Measurements from ENCODE around the gene AHNAK2. TPM values are rescaled to one million over a fixed set of nuclear protein-coding genes. Genes with fewer than 3 reads are reported as not detected.
A peak's percentile ranks its signal among the peaks of the same experiment; 100 is the strongest.

Gene AHNAK2
- total and polyA plus RNA-seq, 4 donors = 36.1 to 102 (median 37.9) TPM

DNA sequence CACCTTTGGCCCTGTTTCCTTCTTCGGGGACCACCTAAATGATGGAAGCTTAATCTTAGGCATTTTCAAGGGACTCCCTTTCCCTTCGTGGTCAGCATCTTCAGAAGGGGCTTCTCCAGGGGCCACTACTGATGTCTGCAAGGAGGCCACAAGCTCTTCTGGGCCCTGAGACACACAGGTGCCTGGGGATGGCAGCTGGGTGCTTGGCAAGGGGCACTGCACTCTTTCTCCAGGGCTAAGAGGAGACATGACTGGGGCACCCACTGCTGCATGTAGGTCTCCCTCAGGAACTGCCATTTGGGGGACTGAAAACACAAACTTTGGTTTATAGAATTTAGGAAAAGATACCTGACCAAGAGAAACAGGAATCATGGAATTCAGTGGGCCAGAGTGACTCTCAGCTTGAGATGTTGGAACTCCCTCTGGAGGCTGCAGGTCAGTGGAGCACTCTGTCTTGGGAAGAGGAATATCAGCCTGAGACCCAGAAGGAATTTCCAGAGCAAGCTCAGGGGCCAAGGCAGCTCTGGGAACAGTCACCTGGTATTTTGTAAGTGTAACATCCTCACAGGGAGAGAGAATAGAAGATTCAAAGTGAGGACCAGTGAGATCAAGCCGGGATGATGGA is 37.5 kb downstream of the AHNAK2 start:
- no peaks in the 10 kb centered on the region for H3K27me3 ChIP-seq (ENCODE audit: control insufficient read depth, insufficient read depth, low read length)
- H3K9me3 ChIP-seq (ENCODE audit: control insufficient read depth, insufficient read depth, low read length) = no peaks in the 10 kb centered on the region
- 78% methylated on average over 3 of the region's 3 CpGs for WGBS (ENCODE audit: insufficient coverage)
- no peak overlapping the region for H3K27ac ChIP-seq (ENCODE audit: low read depth, low read length)
- H3K36me3 ChIP-seq (ENCODE audit: control insufficient read depth, insufficient read depth, low read length) = peaks cover 26% of the 10 kb centered on the region
- H3K4me3 ChIP-seq (ENCODE audit: low read depth, low read length) = no peak overlapping the region
- peaks cover 6% of the 10 kb centered on the region for H3K4me1 ChIP-seq (ENCODE audit: control insufficient read depth, insufficient read depth, low read length)
- no peak for DNase-seq (ENCODE audit: low read depth in 4 of 6, low spot score in 6 of 6)

GRCh38 chr14:104939666-104940410 is 38.3 kb downstream of the AHNAK2 start:
- WGBS (ENCODE audit: insufficient coverage) = 44% methylated on average over 9 of the region's 11 CpGs
- Histone ChIP-seq H3K27me3 (ENCODE audit: control insufficient read depth, insufficient read depth, low read length) (no peaks in the 10 kb centered on the region), H3K9me3 (ENCODE audit: control insufficient read depth, insufficient read depth, low read length) (no peaks in the 10 kb centered on the region), H3K4me1 (ENCODE audit: control insufficient read depth, insufficient read depth, low read length) (peaks cover 7% of the 10 kb centered on the region), H3K4me3 (ENCODE audit: low read depth, low read length) (no peak overlapping the region), H3K27ac (ENCODE audit: low read depth, low read length) (no peak overlapping the region), H3K36me3 (ENCODE audit: control insufficient read depth, insufficient read depth, low read length) (peaks cover 22% of the 10 kb centered on the region)
- no peak for DNase-seq (ENCODE audit: low read depth in 4 of 6, low spot score in 6 of 6)

DNA sequence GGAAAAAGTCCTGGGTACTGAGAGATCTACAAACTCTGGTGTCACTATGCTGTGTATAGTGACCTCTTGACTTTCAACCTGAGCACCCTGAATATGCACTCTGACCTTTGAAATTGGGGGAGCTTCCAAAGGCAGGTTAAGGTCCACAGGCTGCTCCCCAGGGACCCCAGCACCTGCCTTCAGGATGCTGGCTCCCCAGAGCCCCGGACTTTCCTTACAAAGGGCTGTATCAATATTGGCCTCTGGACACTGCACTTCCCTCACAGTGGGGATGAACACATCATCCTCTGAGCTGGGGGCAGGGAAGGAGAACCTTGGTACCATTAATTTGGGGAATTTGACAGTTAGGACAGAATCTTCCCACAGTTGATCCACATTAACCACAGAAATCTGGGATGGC is 39.2 kb downstream of the AHNAK2 start:
- H3K4me1 ChIP-seq (ENCODE audit: control insufficient read depth, insufficient read depth, low read length) = peaks cover 12% of the 10 kb centered on the region
- H3K27ac ChIP-seq (ENCODE audit: low read depth, low read length) = no peak overlapping the region
- H3K9me3 ChIP-seq (ENCODE audit: control insufficient read depth, insufficient read depth, low read length) = no peaks in the 10 kb centered on the region
- DNase-seq (ENCODE audit: low read depth in 4 of 6, low spot score in 6 of 6) = no peak
- H3K36me3 ChIP-seq (ENCODE audit: control insufficient read depth, insufficient read depth, low read length) = peaks cover 21% of the 10 kb centered on the region
- no CpG with 5 or more reads among the region's 1 CpG for WGBS (ENCODE audit: insufficient coverage)
- H3K4me3 ChIP-seq (ENCODE audit: low read depth, low read length) = no peak overlapping the region
- no peaks in the 10 kb centered on the region for H3K27me3 ChIP-seq (ENCODE audit: control insufficient read depth, insufficient read depth, low read length)

- Histone ChIP-seq H3K27ac (ENCODE audit: low read depth, low read length) (no peak overlapping the region), H3K9me3 (ENCODE audit: control insufficient read depth, insufficient read depth, low read length) (no peaks in the 10 kb centered on the region), H3K4me1 (ENCODE audit: control insufficient read depth, insufficient read depth, low read length) (peaks cover 12% of the 10 kb centered on the region), H3K4me3 (ENCODE audit: low read depth, low read length) (no peak overlapping the region), H3K36me3 (ENCODE audit: control insufficient read depth, insufficient read depth, low read length) (peaks cover 19% of the 10 kb centered on the region), H3K27me3 (ENCODE audit: control insufficient read depth, insufficient read depth, low read length) (no peaks in the 10 kb centered on the region)
- WGBS (ENCODE audit: insufficient coverage) = 93% methylated on average over 2 of the region's 2 CpGs
- DNase-seq (ENCODE audit: low read depth in 4 of 6, low spot score in 6 of 6) = no peak
These were observed 39.7 kb downstream of the AHNAK2 start for GRCh38 chr14:104938436-104938835.

GRCh38 chr14:104937694-104938365 is 40.3 kb downstream of the AHNAK2 start:
- 51% methylated on average over 4 of the region's 11 CpGs for WGBS (ENCODE audit: insufficient coverage)
- Histone ChIP-seq H3K4me1 (ENCODE audit: control insufficient read depth, insufficient read depth, low read length) (peaks cover 15% of the 10 kb centered on the region), H3K27me3 (ENCODE audit: control insufficient read depth, insufficient read depth, low read length) (peaks cover 3% of the 10 kb centered on the region), H3K27ac (ENCODE audit: low read depth, low read length) (no peak overlapping the region), H3K4me3 (ENCODE audit: low read depth, low read length) (no peak overlapping the region), H3K9me3 (ENCODE audit: control insufficient read depth, insufficient read depth, low read length) (no peaks in the 10 kb centered on the region), H3K36me3 (ENCODE audit: control insufficient read depth, insufficient read depth, low read length) (peaks cover 18% of the 10 kb centered on the region)
- no peak for DNase-seq (ENCODE audit: low read depth in 4 of 6, low spot score in 6 of 6)

GRCh38 chr14:104937161-104937560 is 41.0 kb downstream of the AHNAK2 start:
- Histone ChIP-seq H3K36me3 (ENCODE audit: control insufficient read depth, insufficient read depth, low read length) (peaks cover 12% of the 10 kb centered on the region), H3K4me1 (ENCODE audit: control insufficient read depth, insufficient read depth, low read length) (peaks cover 22% of the 10 kb centered on the region), H3K4me3 (ENCODE audit: low read depth, low read length) (no peak overlapping the region), H3K27me3 (ENCODE audit: control insufficient read depth, insufficient read depth, low read length) (peaks cover 8% of the 10 kb centered on the region), H3K9me3 (ENCODE audit: control insufficient read depth, insufficient read depth, low read length) (no peaks in the 10 kb centered on the region), H3K27ac (ENCODE audit: low read depth, low read length) (no peak overlapping the region)
- 63% methylated on average over 4 of the region's 4 CpGs for WGBS (ENCODE audit: insufficient coverage)
- DNase-seq (ENCODE audit: low read depth in 4 of 6, low spot score in 6 of 6) = no peak

- no peaks in the 10 kb centered on the region for H3K9me3 ChIP-seq (ENCODE audit: control insufficient read depth, insufficient read depth, low read length)
- H3K27me3 ChIP-seq (ENCODE audit: control insufficient read depth, insufficient read depth, low read length) = peaks cover 13% of the 10 kb centered on the region
- no peak for DNase-seq (ENCODE audit: low read depth in 4 of 6, low spot score in 6 of 6)
- peaks cover 28% of the 10 kb centered on the region for H3K4me1 ChIP-seq (ENCODE audit: control insufficient read depth, insufficient read depth, low read length)
- H3K36me3 ChIP-seq (ENCODE audit: control insufficient read depth, insufficient read depth, low read length) = peaks cover 6% of the 10 kb centered on the region
- H3K4me3 ChIP-seq (ENCODE audit: low read depth, low read length) = no peak overlapping the region
- 83% methylated on average over 7 of the region's 10 CpGs for WGBS (ENCODE audit: insufficient coverage)
- H3K27ac ChIP-seq (ENCODE audit: low read depth, low read length) = no peak overlapping the region
These were observed 41.6 kb downstream of the AHNAK2 start for GRCh38 chr14:104936361-104937155.

GRCh38 chr14:104935955-104936354 is 42.2 kb downstream of the AHNAK2 start:
- Histone ChIP-seq H3K27ac (ENCODE audit: low read depth, low read length) (no peak overlapping the region), H3K27me3 (ENCODE audit: control insufficient read depth, insufficient read depth, low read length) (peaks cover 16% of the 10 kb centered on the region), H3K9me3 (ENCODE audit: control insufficient read depth, insufficient read depth, low read length) (no peaks in the 10 kb centered on the region), H3K36me3 (ENCODE audit: control insufficient read depth, insufficient read depth, low read length) (peaks cover 4% of the 10 kb centered on the region), H3K4me3 (ENCODE audit: low read depth, low read length) (no peak overlapping the region), H3K4me1 (ENCODE audit: control insufficient read depth, insufficient read depth, low read length) (peaks cover 32% of the 10 kb centered on the region)
- WGBS (ENCODE audit: insufficient coverage) = 69% methylated on average over 2 of the region's 2 CpGs
- DNase-seq (ENCODE audit: low read depth in 4 of 6, low spot score in 6 of 6) = no peak

DNA sequence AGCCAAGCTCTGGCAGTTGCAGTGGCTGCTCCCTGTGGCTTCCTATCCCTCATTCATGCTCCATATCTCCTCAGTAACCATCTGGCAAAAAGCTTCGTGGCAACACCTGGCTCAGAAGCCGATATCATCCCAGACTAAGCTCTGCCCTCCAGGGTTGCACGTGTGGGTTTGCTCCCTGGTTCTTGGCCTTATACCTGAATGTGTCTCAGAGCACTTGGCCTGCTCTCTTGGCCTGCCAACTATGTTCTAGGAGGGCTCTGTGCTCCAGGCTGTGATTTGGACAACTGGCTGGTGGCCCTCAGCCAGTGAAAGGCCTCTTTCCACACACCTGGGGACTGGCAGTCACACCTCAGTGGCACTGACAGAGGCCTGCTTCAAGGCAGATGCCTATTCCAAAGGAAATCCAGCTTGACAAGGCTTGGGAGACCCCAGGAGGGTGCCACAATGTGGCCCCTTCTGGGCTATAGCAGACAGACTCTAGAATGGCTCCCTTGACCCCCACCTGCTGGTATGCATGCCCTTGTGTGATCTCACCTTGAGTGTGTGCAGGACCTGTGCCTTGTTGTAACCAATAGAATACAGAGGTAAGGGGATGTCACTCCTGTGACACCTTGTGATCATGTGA is 43.0 kb downstream of the AHNAK2 start:
- 74% methylated on average over 3 of the region's 3 CpGs for WGBS (ENCODE audit: insufficient coverage)
- peak in 1 of 6 donors; percentile 49 for DNase-seq (ENCODE audit: low read depth in 4 of 6, low spot score in 6 of 6)

More for the DNA sequence above, 43.0 kb downstream of the AHNAK2 start:
- no peaks in the 10 kb centered on the region for H3K9me3 ChIP-seq (ENCODE audit: control insufficient read depth, insufficient read depth, low read length)
- no peak overlapping the region for H3K4me3 ChIP-seq (ENCODE audit: low read depth, low read length)
- H3K36me3 ChIP-seq (ENCODE audit: control insufficient read depth, insufficient read depth, low read length) = peaks cover 4% of the 10 kb centered on the region
- no peak overlapping the region for H3K27ac ChIP-seq (ENCODE audit: low read depth, low read length)
- peaks cover 32% of the 10 kb centered on the region for H3K4me1 ChIP-seq (ENCODE audit: control insufficient read depth, insufficient read depth, low read length)
- H3K27me3 ChIP-seq (ENCODE audit: control insufficient read depth, insufficient read depth, low read length) = peaks cover 16% of the 10 kb centered on the region
